T-helper 1 cell treated with Interleukin-12 subunit alpha and Interleukin-12 subunit beta and Interleukin-4 antibody, amounts not matched to agents 30 ng/mL and 1 ng/mL, for 36 hours (primary cell): Measurements from ENCODE around the gene A4GALT. TPM values are rescaled to one million over a fixed set of nuclear protein-coding genes. Genes with fewer than 3 reads are reported as not detected.

Source experiments
- intact Hi-C: fragments of 100-400 bp; cut with micrococcal nuclease; formaldehyde crosslinking; loops from one replicate; pipeline ENCODE4 v1.15.1; 2024
- total RNA-seq: library from RNA; stranded (reverse); gene quantifications from 2 replicates; pipeline ENCODE4 v1.2.3, GENCODE V29; 2022

Gene A4GALT
- total RNA-seq, 1 donor from 2014 or later = not detected

- intact Hi-C loops = no loop called here
Measured at GRCh38 chr22:42702675-42703074, 18.0 kb downstream of the A4GALT start.

GRCh38 chr22:42701694-42702093, 19.0 kb downstream of the A4GALT start:
- intact Hi-C loops = no loop called here

- intact Hi-C loops = no loop called here
Measured at GRCh38 chr22:42700901-42701300, 19.8 kb downstream of the A4GALT start.

- intact Hi-C loops = no loop called here
Measured at GRCh38 chr22:42700355-42700754, 20.3 kb downstream of the A4GALT start.

DNA sequence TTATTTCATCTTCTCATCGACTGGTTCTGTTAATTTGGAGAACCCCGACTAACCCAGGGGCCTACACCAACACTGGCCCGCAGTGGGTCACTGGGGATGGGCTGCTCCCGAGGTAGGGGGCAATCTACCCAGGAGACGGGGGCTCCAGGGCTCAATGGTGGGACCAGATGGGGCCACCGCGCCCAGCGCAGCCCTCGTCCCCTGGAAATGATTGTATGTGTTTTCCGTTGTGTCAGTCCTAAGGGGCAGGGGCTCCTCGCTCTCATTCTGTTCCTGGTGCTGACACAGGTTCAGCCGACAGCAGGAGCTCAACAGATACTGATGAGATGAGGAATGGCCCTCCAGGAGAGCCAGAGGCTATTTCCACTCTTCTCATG, 20.7 kb downstream of the A4GALT start:
- intact Hi-C loops = no loop called here

DNA sequence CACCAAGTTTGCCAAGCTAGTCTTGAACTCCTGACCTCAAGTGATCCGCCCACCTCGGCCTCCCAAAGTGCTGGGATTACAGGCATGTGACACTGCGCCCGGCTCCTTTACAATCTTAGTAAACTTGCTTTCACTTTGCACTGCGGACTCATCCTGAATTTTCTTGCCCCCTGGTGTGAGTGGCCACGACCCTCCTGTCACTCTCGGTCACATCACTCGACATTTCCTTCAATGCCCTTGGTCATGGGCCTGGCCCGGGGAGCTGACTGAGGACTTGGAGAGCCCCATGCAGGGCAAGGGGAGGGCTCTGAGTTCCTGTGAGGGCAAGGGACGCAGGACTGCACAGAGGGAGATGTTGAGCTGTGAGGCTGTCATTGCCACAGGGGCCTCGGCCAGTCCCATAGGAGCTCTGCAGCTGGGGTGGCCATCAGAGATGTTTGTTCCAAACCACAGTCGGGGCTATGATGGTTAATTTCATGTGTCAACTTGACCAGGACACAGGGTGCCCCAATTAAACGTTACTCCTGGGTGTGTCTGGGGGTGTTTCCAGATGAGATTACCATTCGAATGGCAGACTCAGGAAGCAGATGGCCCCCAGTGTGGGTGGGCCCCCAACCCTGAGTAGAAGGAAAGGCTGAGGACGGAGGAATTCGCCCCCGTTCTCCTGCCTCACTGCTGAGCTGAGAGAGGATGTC, 21.2 kb downstream of the A4GALT start:
- intact Hi-C loops = no loop called here

DNA sequence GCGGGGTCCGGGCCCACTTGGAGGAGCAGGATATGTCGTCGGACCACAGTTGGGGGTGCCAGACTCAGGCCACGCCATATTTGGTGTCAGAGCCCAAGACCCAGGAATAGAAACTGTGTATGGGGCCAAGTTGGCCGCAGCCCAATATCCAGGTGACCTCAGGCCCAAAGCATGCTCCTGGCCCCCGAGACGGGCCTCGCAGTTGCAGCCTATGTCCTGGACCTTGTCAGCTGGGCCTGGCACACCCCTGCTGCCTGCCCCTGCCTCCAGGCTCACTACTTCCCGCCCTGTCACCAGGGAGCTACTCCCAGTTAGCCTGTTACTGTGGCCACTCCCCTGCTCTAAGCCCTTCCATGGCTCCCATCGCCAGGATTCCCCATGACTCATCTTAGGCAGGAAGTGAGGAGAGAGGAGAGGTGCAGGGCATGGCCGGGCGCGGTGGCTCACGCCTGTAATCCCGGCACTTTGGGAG, 23.1 kb downstream of the A4GALT start:
- intact Hi-C loops = no loop called here

DNA sequence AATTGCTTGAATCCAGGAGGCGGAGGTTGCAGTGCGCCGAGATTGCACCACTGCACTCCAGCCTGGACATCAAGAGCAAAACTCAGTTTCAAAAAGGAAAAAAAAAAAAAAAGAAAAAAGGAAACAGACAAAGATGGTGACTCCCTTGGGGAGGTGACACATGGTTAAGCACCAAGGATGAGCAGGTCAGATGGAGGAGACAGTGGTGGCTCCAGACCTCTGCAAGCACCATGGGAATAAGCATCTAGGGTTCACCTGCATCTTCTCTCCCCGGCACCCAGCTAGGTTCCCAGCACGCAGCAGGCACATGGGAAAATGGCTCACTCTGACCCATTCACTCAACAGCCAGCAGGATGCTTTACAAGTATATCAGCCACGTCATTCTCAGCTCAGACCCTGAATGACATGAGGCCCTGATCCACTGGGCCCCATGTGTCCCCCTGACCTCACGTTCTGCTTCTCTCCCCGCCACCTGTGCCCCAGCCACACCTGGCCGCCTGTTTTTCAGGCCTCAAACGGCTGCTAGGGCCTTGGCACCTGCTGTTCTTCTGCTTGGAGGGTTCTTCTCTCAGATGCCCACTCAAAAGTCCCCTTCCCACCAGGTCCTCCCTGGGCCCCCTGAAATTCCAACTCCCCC, 24.2 kb downstream of the A4GALT start:
- intact Hi-C loops = no loop called here

DNA sequence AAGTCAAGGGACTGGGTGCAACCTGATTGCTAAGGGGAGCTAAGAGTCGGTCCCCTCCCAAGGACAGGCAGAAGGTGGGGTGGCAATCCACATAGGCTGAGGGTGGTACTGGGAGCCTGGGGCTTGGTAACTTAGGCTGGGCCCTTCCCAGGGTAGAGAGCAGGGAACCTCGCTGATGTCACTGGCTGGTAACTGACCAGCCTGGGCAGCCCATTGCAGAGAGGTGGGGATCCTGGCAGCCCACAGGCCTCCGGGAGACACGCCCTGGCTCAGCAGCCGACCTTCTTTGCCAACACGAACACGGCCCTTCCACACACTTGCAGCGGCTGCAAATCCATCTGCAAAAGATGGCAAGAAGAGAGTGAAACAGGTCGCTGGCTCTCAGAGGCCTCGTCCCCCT, 25.4 kb downstream of the A4GALT start:
- intact Hi-C loops = no loop called here

GRCh38 chr22:42693763-42694683, 26.6 kb downstream of the A4GALT start:
- intact Hi-C loops = no loop called here

- intact Hi-C loops = no loop called here
Measured at GRCh38 chr22:42693055-42693762, 27.5 kb downstream of the A4GALT start.

GRCh38 chr22:42692239-42693054, 28.2 kb downstream of the A4GALT start:
- intact Hi-C loops = no loop called here

DNA sequence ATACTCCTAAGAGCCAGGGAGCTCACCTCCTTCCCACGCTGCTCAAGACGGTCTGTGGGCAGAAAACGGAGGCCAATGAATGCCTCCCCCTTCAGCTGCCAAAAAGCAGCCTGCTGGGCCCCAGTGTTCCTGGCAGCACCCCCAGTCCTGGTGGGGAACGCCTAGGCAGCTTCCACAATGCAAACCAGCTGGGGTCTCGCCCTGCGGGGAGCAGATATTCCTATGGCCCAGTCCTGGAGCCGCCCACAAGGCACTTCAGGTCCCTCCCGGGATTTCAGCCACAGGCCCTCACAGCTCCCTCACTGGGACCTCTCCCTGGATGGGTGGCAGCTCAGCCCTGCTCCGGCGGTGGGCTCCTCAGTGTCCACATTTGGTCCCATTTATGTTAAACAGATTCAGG, 29.2 kb downstream of the A4GALT start:
- intact Hi-C loops = no loop called here

DNA sequence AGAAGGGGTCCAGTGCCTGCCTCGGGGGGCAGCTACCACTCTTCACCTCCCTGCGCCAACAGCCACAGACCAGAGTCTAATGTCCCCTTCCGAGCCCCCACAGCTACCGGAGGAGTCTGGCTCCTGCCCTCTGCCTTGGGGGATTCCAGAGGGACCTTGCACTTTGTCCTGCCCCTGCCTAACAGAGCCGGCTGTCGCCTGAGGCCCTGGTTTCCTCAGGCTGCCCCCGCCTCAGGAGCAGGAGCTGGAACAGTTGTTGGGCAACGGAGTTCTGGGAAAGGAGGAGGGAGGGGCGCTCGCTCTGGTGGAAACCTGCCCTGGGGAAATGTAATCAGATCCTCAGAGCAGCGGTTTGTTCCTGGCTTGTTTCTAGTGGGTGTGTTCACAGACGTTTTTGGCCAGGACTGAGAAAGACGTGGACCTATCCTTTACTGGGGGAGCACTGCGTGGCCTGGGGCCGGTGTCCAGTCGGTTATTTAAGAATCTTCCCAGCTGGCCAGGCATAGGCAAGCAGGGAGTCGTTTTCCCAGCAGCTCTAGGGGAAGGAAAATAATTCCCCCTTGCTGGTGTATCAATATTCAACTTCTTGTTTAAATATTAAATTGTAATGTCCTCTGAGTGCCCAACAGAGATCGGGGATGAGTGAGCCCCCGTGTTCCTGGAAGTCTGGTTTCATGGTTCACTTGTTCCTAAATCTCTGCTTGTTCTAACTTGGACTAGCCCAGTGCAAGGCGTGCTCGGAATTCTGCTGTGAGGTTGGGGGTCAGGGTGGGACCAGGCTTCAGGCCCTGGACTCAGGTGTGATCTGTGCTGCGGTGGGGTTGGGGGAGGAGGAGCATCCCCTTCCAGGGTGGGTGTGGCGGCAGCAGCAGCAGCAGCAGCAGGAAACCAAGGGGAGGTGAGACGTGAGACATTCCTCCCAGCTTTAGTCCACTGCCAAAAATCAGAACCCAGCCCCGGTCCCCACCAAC, 32.1 kb downstream of the A4GALT start:
- intact Hi-C loops = no loop called here

GRCh38 chr22:42686756-42687491, 33.7 kb downstream of the A4GALT start:
- intact Hi-C loops = no loop called here

DNA sequence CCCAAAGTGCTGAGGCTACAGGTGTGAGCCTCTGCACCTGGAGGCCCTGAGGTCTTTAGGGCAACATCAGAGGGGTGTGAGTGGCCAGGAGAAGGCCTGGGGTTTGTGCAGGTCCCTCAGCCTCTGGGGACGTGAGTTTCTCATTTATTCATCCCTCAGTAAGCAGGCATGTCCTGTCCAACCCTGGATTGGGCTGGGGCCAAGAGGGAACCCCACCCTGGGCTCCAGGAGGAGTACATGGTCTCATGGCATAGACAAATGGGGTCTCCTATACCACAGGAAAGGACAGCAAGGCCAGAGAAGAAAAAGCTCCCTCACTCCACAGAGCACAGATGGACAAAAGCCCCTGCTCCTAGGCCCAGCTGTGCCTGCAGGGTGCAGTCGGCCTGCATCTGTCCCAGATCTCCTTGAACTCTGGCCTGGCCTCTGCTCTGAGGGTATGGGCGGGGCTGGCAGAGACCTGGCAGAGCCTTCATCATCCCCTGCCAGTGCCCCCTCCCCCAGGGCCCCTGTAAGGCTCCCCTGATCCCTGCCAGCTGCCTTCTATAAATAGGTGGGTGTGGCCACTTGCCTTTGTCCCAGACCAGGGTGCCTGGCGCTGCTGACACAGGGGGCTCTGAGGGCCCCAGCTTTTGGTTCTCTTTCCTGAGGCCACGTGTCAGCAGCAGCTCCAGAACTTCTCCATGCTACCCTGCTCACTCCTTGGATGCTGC, 34.6 kb downstream of the A4GALT start:
- intact Hi-C loops = no loop called here

- intact Hi-C loops = no loop called here
Measured at GRCh38 chr22:42684462-42685195, 36.0 kb downstream of the A4GALT start.
